HepG2 (cell line): ENCODE results near the gene MYBPC2. TPM values are rescaled to one million over a fixed set of nuclear protein-coding genes. Genes with fewer than 3 reads are reported as not detected.
A peak's percentile ranks its signal among the peaks of the same experiment; 100 is the strongest.

Experiments
- BCL6 ChIP-seq: IDR thresholded peaks from 2 replicates; pipeline ENCODE4 v1.6.1; 2016; ENCODE audit warnings: missing genetic modification reagents, missing compliant biosample characterization
- CREB1 ChIP-seq, 2 experiments: fragments of 450-650 bp in 1 of 2; IDR thresholded peaks; 2 replicates each; pipeline ENCODE4 v1.6.1; 2016 to 2017; ENCODE audit warnings: control low read depth in 1 of 2, mild to moderate bottlenecking in 1 of 2, missing compliant biosample characterization in 1 of 2, missing genetic modification characterization in 1 of 2
- E2F2 ChIP-seq: sonication (generic); formaldehyde crosslinking; IDR thresholded peaks from 2 replicates; pipeline ENCODE4 v1.4.0; 2020; ENCODE audit warnings: missing genetic modification reagents, borderline replicate concordance
- ELF1 ChIP-seq: sonication (generic); formaldehyde crosslinking; IDR thresholded peaks from 2 replicates; pipeline ENCODE4 v1.4.0; 2020; ENCODE audit warnings: missing genetic modification reagents
- HMGXB4 ChIP-seq, 2 experiments: sonication (generic) in 1 of 2; formaldehyde crosslinking in 1 of 2; IDR thresholded peaks; 2 replicates each; pipeline versions ENCODE4 v1.4.0 to v1.6.1; 2018 to 2020; ENCODE audit warnings: missing genetic modification reagents in 2 of 2, borderline replicate concordance in 1 of 2, low read depth in 1 of 2, mild to moderate bottlenecking in 1 of 2, missing biosample characterization in 1 of 2
- HNF1B ChIP-seq: sonication (generic); formaldehyde crosslinking; IDR thresholded peaks from 2 replicates; pipeline ENCODE4 v1.5.1; 2020; ENCODE audit warnings: mild to moderate bottlenecking, moderate library complexity, missing genetic modification reagents
- KLF13 ChIP-seq: sonication (generic); formaldehyde crosslinking; IDR thresholded peaks from 2 replicates; pipeline ENCODE4 v1.4.0; 2020; ENCODE audit warnings: mild to moderate bottlenecking, missing genetic modification reagents
- MAZ ChIP-seq, 2 experiments: sonication (generic) in 1 of 2; formaldehyde crosslinking in 1 of 2; IDR thresholded peaks; 2 replicates each; pipeline versions ENCODE4 v1.5.0 to v1.6.1; 2012 to 2020; ENCODE audit warnings: low read depth in 2 of 2, mild to moderate bottlenecking in 2 of 2, borderline replicate concordance in 1 of 2, improper control_type of control experiment in 1 of 2, low read length in 1 of 2, missing genetic modification reagents in 1 of 2, moderate library complexity in 1 of 2
- MXI1 ChIP-seq: IDR thresholded peaks from 3 replicates; pipeline ENCODE4 v1.6.1; 2012; ENCODE audit warnings: low read depth, low read length, inconsistent platforms, borderline replicate concordance
- MYC ChIP-seq: sonication (generic); formaldehyde crosslinking; IDR thresholded peaks from 2 replicates; pipeline ENCODE4 v1.9.0; 2021; ENCODE audit warnings: missing genetic modification reagents, borderline replicate concordance
- NFE2 ChIP-seq: sonication (generic); formaldehyde crosslinking; IDR thresholded peaks from 2 replicates; pipeline ENCODE4 v1.4.0; 2020; ENCODE audit warnings: missing genetic modification reagents
- NR2F6 ChIP-seq, 2 experiments: IDR thresholded peaks; 2 replicates each; pipeline ENCODE4 v1.6.1; 2016; ENCODE audit warnings: antibody characterized with exemption in 1 of 2, mild to moderate bottlenecking in 1 of 2
- REL ChIP-seq: sonication (generic); formaldehyde crosslinking; conservative IDR thresholded peaks from 2 replicates; pipeline ENCODE4 v1.8.0; 2022; ENCODE audit warnings: mild to moderate bottlenecking, missing genetic modification reagents, moderate library complexity
- TEAD2 ChIP-seq: sonication (generic); formaldehyde crosslinking; IDR thresholded peaks from 2 replicates; pipeline ENCODE4 v1.9.0; 2021; ENCODE audit warnings: missing genetic modification reagents
- YEATS2 ChIP-seq: sonication (generic); formaldehyde crosslinking; IDR thresholded peaks from 2 replicates; pipeline ENCODE4 v1.4.0; 2020; ENCODE audit warnings: missing genetic modification reagents, borderline replicate concordance
- YY1 ChIP-seq: IDR thresholded peaks from 2 replicates; pipeline ENCODE4 v1.6.1; 2011; ENCODE audit warnings: low read length, low read depth, moderate library complexity, mild to moderate bottlenecking; ENCODE audit not compliant: insufficient read depth, insufficient replicate concordance
- ZBTB14 ChIP-seq: sonication (generic); formaldehyde crosslinking; IDR thresholded peaks from 2 replicates; pipeline ENCODE4 v1.4.0; 2020; ENCODE audit warnings: missing genetic modification reagents
- ZFY ChIP-seq: sonication (generic); formaldehyde crosslinking; IDR thresholded peaks from 2 replicates; pipeline ENCODE4 v1.4.0; 2020; ENCODE audit warnings: missing genetic modification reagents
- ZNF12 ChIP-seq: sonication (generic); formaldehyde crosslinking; IDR thresholded peaks from 2 replicates; pipeline ENCODE4 v1.5.0; 2020; ENCODE audit warnings: missing genetic modification reagents
- ZNF160 ChIP-seq: sonication (generic); formaldehyde crosslinking; IDR thresholded peaks from 2 replicates; pipeline ENCODE4 v1.8.0; 2022; ENCODE audit warnings: mild to moderate bottlenecking, inconsistent platforms, missing genetic modification reagents
- ZNF777 ChIP-seq: sonication (generic); formaldehyde crosslinking; IDR thresholded peaks from 2 replicates; pipeline ENCODE4 v1.4.0; 2020; ENCODE audit warnings: missing genetic modification reagents
- ZSCAN29 ChIP-seq: sonication (generic); formaldehyde crosslinking; conservative IDR thresholded peaks from 2 replicates; pipeline ENCODE4 v1.4.0; 2020; ENCODE audit warnings: mild to moderate bottlenecking, missing genetic modification reagents
- ZSCAN9 ChIP-seq: IDR thresholded peaks from 2 replicates; pipeline ENCODE4 v1.6.1; 2016; ENCODE audit warnings: borderline replicate concordance
- polyA plus RNA-seq, 8 experiments: library from polyadenylated mRNA; depleted of rRNA in 3 of 8; stranded (reverse) in 7 of 8; unstranded in 1 of 8; fragments of >200 nt; fragmentation: Illumina TruSeq in 4 of 8; extraction: Trizol in 4 of 8; gene quantifications; 2 replicates each; pipeline versions ENCODE4 v1.2.1 to v1.2.3, GENCODE V29; 2011 to 2016; ENCODE audit warnings: low read depth in 4 of 8, missing spikeins in 1 of 8, mixed read lengths in 1 of 8; ENCODE audit not compliant: insufficient read depth in 1 of 8
- total RNA-seq, 5 experiments: library from RNA; depleted of rRNA; stranded (reverse); fragments of >200 nt; fragmentation: Illumina TruSeq; extraction: Trizol; gene quantifications; 2 replicates each; pipeline ENCODE4 v1.2.3, GENCODE V29; 2016; ENCODE audit warnings: low read depth in 1 of 5

The MYBPC2 gene
- total and polyA plus RNA-seq, 2 of the 13 experiments (the other 11 are each of a cell fraction or from before 2014, with no cell fraction given): not detected

GRCh38 chr19:50511069-50511822 is 78.6 kb downstream of the MYBPC2 start, which contains the start of gene JOSD2 (continued):
- TF ChIP-seq NFE2 (CRISPR knock-in tag) (no peak), MYC (peak; percentile 58; the same call in 1 of the 2 replicates), HNF1B (CRISPR knock-in tag) (0 out of 2 replicates have a peak, but pooled peaks have one; percentile 28), YY1 (peak; percentile 61), ZBTB14 (no peak), MAZ (IDR thresholded peaks at IDR 0.05; ENCODE audit: borderline replicate concordance, low read depth, low read length) (peak; percentile 74), MAZ (CRISPR knock-in tag; IDR thresholded peaks at IDR 0.05; ENCODE audit: low read depth) (no peak), ZNF777 (CRISPR knock-in tag) (peak; percentile 92), REL (CRISPR knock-in tag) (0 out of 2 replicates have a peak, but pooled peaks have one; percentile 58), ZNF160 (CRISPR knock-in tag) (no peak), MXI1 (peak; percentile 45; the same call in 1 of the 3 replicates), ZNF12 (CRISPR knock-in tag) (no peak), CREB1 (IDR thresholded peaks at IDR 0.05) (peak; percentile 99), CREB1 (CRISPR knock-in tag; IDR thresholded peaks at IDR 0.05) (peak; percentile 98), TEAD2 (CRISPR knock-in tag) (no peak), KLF13 (no peak), ZFY (CRISPR knock-in tag) (peak; percentile 91), BCL6 (peak; percentile 68), NR2F6 (IDR thresholded peaks at IDR 0.05) (no peak), NR2F6 (CRISPR knock-in tag; IDR thresholded peaks at IDR 0.05) (0 out of 2 replicates have a peak, but pooled peaks have one; percentile 12), ELF1 (CRISPR knock-in tag) (peak; percentile 95), E2F2 (no peak), ZSCAN29 (CRISPR knock-in tag) (no peak), YEATS2 (CRISPR knock-in tag) (peak; percentile 57; the same call in 1 of the 2 replicates), ZSCAN9 (no peak), HMGXB4 (CRISPR knock-in tag; IDR thresholded peaks at IDR 0.05; ENCODE audit: borderline replicate concordance in 1 of 2, low read depth in 1 of 2) (0 out of 4 replicates have a peak, but pooled peaks of 1 of the 2 experiments have one; percentile 18)
